Activated T-cell treated with anti-CD3 and anti-CD28 coated beads, Interleukin-2, amount 50 U/mL, for 4 hours (primary cell): ENCODE measurements around the gene TYR. TPM values are rescaled to one million over a fixed set of nuclear protein-coding genes. Genes with fewer than 3 reads are reported as not detected.

ENCODE experiments used
- total RNA-seq, 3 donors: library from RNA; stranded (reverse); gene quantifications; one replicate each; pipeline ENCODE4 v1.2.1, GENCODE V29; 2021

Gene TYR
- total RNA-seq, 3 donors from 2014 or later, result not detected

Other genes with a start within 250 kb of the TYR start
- not detected for gene GRM5, start 111.9 kb upstream of the TYR start, total RNA-seq